IPS-11a (cell line): Measurements from ENCODE around the gene EPB41L2.
"Not testable (repeated sequence)": the region's sequence is repeated elsewhere in the genome, so short reads cannot be mapped to it uniquely, and the experiment has no call there.

ENCODE experiments used
- H3K4me3 ChIP-seq: one replicate; pipeline ENCODE4 v1.5.1; 2013; ENCODE audit warnings: low read depth, low read length, control low read depth

EPB41L2 gene

DNA sequence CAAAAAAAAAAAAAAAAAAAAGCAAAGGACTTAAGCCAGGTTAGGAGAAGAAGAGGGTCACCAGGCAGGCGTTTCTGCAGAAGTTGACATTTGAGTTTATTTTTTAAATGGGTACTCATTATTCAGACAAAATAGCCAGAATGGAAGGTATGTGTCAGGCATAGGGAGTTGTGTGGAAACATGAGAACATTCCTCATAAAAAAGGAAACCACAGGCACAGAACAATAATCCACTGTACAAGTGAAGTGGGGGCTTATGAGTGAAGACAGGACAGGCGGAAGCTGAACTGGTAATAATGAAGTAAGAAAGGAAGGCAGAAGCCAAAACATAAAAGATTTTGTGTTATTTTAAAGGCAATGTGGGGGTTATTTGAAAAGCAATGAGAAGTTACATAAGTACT is 104.6 kb downstream of the EPB41L2 start:
- no peak overlapping the region for H3K4me3 ChIP-seq

DNA sequence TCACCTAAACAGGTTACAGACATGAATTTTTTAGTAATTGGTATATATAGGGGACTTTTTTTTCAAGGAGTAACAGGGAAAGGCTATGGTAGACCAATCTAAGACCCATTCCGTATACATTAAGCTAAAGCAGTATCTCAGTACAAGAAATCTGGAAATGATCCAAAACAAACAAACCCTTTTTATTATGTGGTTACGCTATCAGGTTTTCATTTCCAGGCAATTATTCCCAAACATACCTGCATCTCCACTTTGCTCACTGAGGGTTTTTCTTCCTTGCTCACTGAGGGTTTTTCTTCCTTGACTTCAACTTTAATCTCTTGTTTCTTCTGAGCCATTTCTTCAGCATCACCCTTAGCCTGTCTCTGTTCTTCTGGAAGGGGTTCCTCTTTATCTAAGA is 107.3 kb downstream of the EPB41L2 start:
- no peak overlapping the region for H3K4me3 ChIP-seq

DNA sequence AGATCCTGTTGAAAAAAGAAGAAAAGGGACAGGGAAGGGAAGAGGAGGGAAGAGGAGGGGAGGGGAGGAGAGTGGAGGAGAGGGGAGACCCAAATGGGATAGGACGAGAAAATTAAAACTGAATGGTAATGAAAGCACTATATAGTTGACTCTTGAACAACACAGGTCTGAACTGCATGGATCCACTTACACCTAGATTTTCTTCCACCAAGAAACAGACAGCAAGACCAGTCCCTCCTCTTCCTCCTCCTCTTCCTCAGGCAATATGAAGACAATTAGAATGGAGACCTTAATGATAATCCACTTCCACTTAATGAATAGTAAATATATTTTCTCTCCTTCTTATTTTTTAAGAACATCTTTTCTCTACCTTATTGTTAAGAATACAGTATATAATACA is 113.5 kb downstream of the EPB41L2 start:
- no peak overlapping the region for H3K4me3 ChIP-seq

DNA sequence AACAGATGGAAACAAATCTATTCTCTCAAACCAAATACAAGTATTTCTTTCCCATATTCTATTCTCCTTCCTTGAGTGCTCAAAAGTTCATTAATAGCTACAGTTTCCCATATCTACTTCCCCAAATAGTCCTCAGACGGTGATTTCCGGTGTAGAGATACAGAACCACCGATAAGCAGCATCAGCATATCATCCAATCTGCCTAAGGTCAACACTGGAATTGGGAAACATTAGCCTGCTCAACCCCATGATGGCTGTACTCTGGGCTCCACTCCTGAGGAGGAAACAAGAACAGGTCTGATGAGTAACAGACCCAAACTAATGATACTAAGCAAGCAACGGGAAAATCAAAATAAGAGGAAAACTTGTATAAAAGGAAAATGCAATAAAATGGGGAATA is 115.6 kb downstream of the EPB41L2 start:
- no peak overlapping the region for H3K4me3 ChIP-seq

DNA sequence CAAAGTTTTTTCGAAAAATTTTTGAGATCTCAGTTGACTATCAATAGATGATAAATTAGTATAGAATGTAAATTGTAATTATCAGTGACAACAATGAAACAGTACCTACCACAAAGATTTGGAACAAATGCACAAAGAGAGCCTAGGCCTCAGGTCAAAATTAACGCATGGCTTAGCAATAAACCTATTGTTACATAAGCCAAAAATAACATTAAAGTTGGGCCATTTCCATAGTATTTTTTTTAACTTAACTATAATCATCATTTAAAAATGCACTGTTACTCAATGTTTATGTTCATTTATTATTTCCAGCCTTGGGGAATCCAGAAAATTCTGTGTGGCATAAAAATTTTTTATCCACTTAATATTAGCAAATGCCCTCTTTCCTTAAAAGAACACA is 117.0 kb downstream of the EPB41L2 start:
- H3K4me3 ChIP-seq, result no peak overlapping the region

DNA sequence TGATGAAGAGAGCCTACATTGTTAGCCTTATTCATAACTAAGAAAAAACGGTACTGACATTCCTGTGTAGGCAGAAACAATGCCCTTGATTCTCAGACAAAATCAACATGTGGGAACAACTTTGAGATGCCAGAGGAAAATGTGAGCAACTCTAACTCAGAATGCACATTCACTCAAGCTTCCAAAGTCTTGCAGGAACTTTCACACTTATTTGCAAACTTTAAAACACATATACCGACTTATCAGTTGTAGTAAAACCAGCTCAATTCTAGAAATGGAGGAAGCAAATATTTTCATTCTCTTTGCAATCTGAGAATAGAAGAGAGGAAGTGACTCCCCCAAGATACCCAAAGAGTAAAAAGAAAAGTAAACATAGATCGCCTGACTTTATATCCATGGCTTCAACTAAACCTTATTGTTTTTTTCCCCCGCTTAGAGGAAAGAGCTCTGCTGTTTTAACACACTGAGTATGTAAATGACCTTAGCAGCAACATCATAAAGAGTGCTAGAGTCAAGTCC is 117.6 kb downstream of the EPB41L2 start:
- no peak overlapping the region for H3K4me3 ChIP-seq

DNA sequence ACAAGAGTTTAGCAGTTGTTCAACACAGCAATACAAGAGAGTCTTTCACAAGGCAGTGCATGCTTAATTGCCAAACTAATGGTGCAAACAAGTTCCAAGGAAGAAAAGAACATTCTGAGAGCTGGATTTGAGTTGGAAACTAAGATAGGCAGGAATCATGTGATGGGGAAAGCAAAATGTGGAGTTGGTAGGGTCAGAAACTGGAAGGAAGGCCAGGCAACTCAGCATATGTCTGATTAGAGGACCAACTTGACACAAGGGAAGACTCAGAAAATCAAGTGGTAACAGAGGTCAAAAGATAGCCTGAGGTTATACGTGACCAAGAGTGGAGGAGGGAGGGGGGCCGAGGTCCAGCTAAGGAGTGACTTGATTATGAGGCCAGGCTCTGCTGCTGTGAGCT is 118.6 kb downstream of the EPB41L2 start:
- no peak overlapping the region for H3K4me3 ChIP-seq

DNA sequence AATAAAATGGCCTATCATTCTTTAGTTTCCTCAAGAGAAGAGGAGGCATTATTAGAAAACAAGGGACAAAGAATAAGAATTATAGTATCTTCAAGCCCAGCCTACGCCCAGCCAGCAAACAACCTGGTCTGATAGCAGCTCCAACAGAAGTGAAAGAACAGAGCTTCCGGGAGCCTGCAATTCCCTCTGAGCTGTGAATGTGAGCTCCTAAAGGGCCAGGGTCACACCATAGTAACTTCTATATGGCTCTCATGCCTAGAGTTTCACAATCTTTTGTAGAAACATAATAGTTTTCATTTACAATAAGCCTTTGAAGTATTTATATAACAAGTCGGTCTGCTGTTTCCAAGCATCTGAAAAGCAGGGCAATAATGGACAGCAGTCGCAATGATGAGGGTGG is 119.3 kb downstream of the EPB41L2 start:
- no peak overlapping the region for H3K4me3 ChIP-seq

DNA sequence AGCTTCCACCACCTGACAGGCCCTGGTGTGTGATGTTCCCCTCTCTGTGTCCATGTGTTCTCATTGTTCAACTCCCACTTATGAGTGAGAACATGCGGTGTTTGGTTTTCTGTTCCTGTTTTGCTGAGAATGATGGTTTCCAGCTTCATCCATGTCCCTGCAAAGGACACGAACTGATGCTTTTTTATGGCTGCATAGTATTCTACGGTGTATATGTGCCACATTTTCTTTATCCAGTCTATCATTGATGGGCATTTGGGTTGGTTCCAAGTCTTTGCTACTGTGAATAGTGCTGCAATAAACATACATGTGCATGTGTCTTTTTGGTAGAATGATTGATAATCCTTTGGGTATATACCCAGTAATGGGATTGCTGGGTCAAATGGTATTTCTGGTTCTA is 120.3 kb downstream of the EPB41L2 start:
- not testable (repeated sequence) for H3K4me3 ChIP-seq

DNA sequence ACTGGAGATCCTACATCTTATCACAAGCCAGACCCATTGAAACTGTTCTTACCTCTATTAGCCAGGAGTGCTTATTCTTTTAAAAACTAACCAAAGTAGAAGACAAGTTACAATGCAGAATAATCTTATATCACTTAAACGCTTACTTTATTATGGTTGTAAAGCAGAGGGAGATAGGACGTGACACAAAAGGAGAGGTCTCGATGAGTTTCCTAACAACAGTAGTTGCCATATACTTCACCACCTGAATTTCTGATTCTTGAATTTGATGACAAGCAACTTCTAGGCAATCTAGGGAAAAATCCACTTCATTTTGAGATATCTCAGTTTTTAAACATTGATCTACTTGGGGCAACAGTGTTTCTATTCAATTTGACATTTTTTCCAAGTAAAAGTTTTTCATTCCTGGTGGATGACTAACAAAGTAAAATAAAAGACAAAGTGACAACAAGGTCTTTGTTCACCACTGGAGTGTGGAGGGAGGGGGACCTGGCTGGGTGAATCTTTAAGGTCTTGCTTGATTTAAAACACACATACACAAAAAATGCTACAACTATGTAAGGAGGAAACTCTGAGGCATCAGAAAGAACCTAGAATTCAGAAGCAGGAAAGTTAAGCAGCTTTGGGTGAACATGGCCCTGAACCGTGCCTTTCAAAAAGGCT is 125.0 kb downstream of the EPB41L2 start:
- H3K4me3 ChIP-seq, result no peak overlapping the region

DNA sequence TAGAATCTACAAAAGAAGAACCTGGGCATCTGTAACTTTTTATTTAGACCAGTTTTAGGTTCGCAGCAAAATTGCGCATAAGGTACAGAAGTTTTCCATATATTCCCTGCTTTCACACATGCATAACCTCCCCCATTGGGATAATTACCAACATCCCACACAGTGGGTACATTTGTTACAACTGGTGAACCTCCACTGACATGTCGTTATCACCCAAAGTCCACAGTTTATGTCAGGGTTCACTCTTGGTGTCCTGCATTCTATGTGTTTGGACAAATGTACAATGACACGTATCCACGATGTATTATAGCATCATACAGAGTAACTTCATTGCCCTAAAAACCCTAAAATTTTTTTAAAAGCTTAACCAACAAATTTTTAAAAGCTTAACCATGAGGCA is 126.1 kb downstream of the EPB41L2 start:
- H3K4me3 ChIP-seq, result no peak overlapping the region

DNA sequence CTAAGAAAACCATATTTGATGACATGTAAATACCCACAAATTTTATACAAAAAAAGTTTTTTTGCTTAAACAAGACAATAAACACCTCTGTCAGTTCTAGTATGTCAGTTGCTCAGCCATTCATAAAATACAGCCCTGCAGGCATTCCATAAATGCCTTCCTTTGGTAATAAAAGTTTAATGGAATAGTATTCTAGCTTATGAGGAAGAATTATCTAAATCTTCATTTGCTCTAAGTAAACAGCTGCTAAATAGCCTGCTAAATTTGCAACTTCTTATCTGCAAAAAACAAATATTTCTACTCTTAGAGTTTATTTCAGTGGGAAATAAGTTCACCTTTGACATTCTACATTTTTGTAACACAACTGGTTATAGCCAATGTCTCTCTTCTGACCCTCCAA is 127.1 kb downstream of the EPB41L2 start:
- no peak overlapping the region for H3K4me3 ChIP-seq

DNA sequence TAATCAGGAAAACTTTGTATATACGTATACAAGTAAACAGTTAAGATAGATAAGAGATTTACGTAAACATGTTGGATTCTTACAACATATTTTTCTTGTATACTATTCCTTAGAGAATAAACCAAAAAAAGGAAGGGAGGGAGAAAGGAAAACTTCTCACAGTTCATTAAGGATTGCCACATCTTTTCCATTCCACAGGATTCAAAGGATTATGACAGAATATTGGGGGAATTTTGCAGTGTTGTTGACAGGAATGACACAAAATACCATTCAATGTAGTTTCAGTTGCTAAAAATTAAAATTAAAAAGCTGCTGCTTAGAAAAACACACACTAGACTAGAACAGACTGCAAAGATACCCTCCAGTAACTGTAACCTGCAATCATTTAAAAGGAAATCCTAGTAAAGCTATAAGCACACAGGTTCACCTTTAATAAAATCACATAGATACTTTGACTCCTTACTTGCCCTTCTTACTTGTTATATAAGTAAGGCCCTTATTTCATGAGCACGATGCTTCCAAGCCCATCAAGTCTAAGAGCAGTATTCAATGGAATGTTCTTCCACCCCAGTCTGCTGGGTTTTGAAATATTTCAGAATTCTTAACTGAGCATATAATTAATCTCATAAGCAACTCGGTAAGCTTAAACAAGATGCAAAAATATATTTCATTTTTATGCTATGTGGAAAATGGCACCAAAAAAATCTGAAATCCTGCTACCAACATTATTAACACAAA is 128.0 kb downstream of the EPB41L2 start:
- no peak overlapping the region for H3K4me3 ChIP-seq

DNA sequence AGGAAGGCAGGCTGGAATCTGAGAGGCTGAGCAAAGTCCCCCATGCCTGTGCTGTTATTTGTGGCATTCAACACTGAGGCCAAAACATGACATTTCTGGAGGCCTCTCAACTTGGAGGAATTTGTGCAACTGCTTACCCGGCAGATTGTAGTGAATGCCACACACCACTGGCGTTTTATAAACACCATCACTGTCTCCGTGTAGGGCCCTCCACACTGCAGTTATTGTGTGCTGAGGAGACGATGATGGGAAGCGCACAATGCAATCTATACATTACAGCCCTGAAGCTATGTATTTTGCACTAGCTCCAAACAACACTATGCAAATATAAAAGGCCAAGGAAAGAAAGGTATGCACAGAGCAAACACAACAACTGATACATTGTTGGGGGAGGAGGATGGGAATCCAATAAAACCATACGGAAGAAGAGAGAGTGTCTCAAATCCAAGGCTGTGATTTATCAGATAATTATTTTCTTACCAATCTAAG is 129.3 kb downstream of the EPB41L2 start:
- no peak overlapping the region for H3K4me3 ChIP-seq

DNA sequence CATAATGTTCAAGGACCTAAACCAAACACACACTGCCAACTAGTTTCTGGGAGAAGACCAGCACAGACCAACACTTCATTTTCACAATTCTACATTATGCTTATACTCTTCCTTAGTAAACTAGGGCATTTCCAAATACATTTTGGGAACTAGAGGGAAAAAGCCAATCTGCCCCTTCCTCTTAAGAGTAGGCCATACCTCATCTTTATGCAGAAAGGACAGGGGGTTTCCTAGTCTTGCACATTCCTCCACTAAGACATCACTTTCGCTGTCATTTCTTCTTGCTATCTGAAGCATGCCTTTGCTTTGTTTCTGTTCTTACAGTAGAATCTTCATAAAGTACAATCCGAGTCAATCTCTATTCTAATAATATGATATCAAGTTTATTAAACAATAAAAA is 130.1 kb downstream of the EPB41L2 start:
- no peak overlapping the region for H3K4me3 ChIP-seq

DNA sequence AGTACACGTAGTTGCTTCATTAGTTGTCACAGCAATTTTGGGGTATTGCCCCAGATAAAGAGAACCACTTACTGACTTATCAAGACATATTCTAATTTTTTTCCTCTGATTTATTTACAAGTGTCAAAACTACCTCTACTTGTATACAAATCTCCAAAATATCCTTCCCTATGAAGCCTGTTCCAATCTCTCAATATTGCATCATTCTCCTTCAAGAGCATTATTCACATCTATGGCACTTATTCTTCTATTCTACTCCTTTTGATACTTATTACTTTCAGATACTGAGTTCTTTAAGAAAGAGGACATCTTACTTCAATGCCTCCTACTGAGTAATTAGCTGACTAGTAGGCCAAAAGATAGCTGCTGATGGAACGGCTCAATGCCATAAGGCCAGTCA is 130.6 kb downstream of the EPB41L2 start:
- no peak overlapping the region for H3K4me3 ChIP-seq

DNA sequence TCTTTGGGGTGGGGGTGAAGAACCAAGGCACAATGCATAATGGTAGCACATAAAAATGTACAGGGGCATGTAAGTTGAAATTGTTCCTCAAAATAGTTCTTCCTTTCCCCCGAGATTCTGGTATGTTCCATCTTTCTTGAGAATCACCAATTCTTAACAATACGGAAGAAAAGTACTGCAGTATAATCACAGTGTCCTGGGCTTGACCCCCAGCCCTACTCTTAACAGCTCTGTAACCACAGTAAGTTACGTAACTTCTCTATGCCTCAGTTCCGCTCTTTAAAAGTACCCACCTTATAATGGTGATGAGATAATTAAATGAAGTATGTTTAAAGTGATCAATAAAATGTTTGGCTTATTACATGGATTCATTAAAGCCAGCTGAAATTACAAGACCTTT is 131.4 kb downstream of the EPB41L2 start:
- H3K4me3 ChIP-seq, result no peak overlapping the region

DNA sequence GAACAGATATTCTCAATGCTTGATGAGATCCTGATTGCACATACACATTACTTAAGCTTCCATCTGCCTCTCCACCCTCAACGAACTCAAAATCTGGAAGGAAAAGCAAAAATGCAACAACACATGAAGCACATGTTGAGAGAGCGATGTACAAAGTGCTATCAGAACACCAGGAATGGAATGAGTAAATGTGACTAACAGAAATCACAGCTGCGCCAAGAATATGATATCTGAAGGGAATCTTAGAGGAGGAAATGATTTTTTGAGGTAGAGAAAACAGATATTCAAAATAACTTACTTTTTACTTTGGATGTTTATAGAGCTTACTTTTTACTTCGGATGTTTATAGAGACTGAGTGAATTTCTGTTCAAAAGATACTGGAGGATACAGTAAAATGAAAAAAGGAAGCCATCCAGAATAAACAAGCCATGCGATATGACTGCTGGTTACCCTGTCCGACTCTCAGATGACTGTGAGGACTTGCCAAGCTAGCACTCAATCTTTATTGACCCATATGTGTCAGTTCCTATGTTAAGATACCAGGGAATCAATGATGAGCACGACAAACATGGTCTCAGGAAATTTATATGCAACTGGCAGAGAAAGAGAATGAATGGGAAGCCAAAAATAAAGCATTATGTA is 133.9 kb downstream of the EPB41L2 start:
- H3K4me3 ChIP-seq, result no peak overlapping the region

DNA sequence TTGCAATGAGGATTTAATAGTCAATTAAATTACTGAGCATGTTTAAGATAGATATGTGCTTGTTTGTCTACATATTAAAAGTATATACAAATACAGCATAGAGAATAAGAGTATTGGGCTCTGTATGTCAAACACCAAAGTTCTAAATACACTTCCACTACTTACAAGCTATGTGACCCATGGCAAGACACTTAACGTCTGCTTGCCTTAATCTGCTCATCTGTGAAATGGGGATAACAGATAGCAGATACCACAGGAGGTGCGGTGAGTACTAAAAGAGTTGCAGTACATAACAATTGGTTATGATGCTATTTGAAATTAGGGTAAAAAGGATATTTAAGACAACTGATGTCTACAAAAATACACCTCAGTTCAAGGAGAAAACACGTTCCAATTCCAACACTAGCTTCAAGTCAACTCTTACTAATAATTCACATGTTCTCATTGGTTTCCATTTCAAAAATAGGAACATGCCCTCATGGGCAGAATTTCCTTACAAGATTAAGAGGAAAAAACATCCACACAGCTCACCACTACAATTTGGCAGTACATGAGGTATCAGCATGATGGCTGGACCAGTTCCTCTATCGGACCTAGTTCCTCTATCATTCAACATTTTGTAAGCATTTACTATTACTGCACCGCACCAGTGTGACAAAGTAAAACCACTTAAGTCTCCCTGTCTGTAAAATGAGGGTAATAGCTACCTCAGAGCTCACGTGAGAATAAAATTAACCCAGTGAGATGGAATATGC is 134.7 kb downstream of the EPB41L2 start:
- no peak overlapping the region for H3K4me3 ChIP-seq

DNA sequence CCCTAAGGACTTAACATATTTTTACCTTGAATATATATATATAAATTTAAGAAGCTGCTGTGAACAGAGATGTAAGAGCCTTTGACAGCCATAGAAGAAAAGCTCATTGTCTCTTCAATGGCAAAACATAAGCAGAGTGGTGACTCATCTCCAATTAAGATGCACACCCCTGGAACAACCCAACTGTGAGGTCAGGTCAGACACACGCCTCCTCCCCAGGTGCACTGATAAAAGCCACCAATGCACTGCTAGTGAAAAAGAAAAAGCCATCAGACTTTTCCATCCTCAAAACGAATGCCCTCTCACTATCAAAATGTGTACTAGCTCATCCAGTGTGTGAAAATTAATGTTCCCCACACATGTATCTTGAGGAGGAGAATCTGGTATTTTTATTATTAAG is 135.7 kb downstream of the EPB41L2 start:
- H3K4me3 ChIP-seq, result no peak overlapping the region

DNA sequence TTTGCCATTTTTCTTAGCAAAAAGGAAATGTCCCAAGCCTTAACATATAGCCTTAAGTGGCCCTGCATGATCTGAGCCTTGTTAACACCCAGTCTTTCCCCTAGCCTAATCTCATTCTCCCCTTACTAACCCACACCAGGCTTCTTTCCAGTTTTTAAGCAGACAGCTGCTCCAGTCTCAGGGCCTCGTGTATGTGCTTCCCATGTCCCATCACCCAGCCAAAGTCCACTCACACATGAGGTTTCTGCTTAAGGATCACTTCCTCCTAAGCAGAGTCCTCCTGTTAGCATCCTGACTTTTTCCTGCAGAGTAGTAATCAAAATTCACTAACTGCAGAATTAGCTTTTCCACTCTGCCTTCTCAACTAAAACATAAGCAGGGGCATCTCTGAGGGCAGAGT is 139.7 kb downstream of the EPB41L2 start:
- no peak overlapping the region for H3K4me3 ChIP-seq
